Right cardiac atrium (tissue), 5 donors: ENCODE data around the gene RNF39. TPM values are rescaled to one million over a fixed set of nuclear protein-coding genes. Genes with fewer than 3 reads are reported as not detected.

ENCODE experiments used
- ATAC-seq, 2 donors: fragments of 200-7000 bp; cut with Tn5 transposase; one replicate each; pipeline versions ENCODE4 v1.8.0 to v1.9.1; 2020; ENCODE audit warnings: moderate library complexity in 2 of 2, mild to moderate bottlenecking in 1 of 2
- DNase-seq, 3 donors: peaks; one replicate each; pipeline ENCODE4 v3.0.0-alpha.2; 2020
- H3K27ac ChIP-seq: one replicate; pipeline ENCODE4 v1.5.1; 2013; ENCODE audit warnings: mild to moderate bottlenecking, low read length, control low read depth, moderate library complexity
- H3K27me3 ChIP-seq: one replicate; pipeline ENCODE4 v1.6.1; 2013; ENCODE audit not compliant: control insufficient read depth, insufficient read depth
- H3K4me1 ChIP-seq: one replicate; pipeline ENCODE4 v1.6.1; 2013; ENCODE audit warnings: low read length; ENCODE audit not compliant: control insufficient read depth, insufficient read depth
- H3K4me3 ChIP-seq: one replicate; pipeline ENCODE4 v1.5.1; 2013; ENCODE audit warnings: low read length, control low read depth
- H3K9me3 ChIP-seq: one replicate; pipeline ENCODE4 v1.6.1; 2013; ENCODE audit warnings: low read length; ENCODE audit not compliant: control insufficient read depth
- WGBS: extraction: QIAGEN DNeasy Blood & Tissue Kit; methylation state at CpG from one replicate; pipeline ENCODE4 v1.1.7; 2013; 5-methylcytosine and 5-hydroxymethylcytosine counted together
- intact Hi-C, 4 donors: fragments of 100-400 bp; cut with DNase I; formaldehyde crosslinking; loops; one replicate each; pipeline versions ENCODE4 v1.11.0 to v1.14.0; 2022 to 2023
- polyA plus RNA-seq: library from polyadenylated mRNA; stranded (reverse); fragments of 200-250 nt; gene quantifications from one replicate; pipeline ENCODE4 v1.2.3, GENCODE V29; 2013
- total RNA-seq, 4 donors: library from RNA; stranded (reverse); fragmentation: NEBNext Ultra II Directional; extraction: Animal tissue kit (Norgen Biotek cat#: 25700); gene quantifications; one replicate each; pipeline ENCODE4 v1.2.1, GENCODE V29; 2021
- donor health status: healthy with polysubstance abuse.
- donor health status: DM: no; HTN: yes; CAD: no.
- donor health status: DM: no; HTN: no; CAD: no.
- donor health status: DM: no; HTN: yes; CAD: no; lungs with severe emphysema.
- donor health status: DM: yes; HTN: yes; CAD: no.

RNF39 gene
- total and polyA plus RNA-seq, 5 donors: not detected

DNA sequence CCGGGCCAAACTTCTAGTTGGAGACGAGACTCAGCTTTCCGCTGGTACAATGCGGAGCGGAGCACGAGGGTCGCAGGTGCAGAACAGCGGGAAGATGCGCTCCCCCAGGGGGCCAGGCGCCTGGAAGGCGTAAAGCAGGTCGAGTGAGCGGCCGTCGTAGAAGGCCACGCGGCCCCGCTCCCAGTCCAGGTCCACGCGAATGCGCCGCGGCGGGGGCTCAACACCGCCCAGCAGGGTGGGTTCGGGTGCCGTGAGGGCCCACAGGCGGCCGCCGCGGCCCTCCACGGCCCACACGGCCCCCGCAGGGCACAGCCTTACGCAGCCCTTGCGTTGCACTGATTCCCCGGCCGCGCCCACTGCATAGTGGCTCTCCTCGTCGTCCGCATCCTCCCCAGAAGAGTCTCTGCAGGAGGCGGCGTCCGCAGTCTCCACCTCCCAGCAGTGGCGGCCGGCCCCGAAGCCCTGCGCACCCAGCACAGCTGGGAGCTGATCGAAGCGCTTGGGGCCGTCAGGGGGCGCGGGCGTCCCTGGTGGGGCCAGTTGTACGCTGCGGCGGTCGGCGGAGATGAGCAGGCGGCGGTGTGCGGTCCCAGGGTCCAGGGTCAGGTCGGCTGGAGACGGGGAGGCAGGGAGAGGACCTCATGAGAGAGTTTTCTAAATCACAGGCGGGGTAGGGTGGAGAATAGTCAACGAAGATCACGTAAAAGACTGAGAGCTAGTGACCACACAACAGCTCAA is 4.3 kb downstream of the RNF39 start:
- Histone ChIP-seq H3K27ac (no peak overlapping the region), H3K4me3 (peak overlapping the region; percentile 20), H3K27me3 (no peaks in the 10 kb centered on the region), H3K4me1 (no peaks in the 10 kb centered on the region), H3K9me3 (no peaks in the 10 kb centered on the region)
- DNase-seq (peak in 2 of 3 donors; percentile 66 to 73), ATAC-seq (no peak)
- intact Hi-C loops: no loop called here
- WGBS: 14% methylated on average over 68 of the region's 68 CpGs

DNA sequence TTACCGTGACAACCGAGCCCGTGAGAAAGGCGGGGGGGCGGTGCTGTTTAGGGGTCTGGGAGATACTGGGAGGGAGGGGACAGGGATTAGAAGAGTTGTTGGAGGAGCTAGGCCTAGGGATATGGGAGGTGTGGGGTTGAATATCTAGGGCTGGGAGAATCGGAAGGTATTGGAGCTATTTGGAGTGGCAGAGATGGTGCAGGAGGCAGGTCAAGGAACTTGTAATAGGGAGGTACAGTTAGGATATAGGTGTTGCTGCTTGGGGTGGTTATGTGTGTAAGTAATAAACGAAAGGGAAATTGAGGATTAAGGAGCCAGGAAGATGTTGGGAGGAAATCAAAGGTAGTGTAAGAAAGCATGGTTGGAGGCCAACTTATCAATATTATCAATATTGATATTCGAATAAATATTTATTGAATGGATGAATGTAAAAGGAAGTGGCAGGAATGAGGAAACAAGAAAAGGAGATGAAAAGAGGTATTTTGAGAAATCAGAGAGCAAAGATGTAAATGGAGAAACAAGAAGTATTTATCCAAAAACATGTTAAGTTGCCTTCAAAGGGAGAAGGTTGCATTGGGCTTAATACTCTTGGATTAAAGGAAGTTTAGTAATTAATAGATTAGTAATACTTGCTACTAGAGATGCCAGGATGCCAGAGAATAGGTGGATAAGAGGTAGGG is 8.0 kb downstream of the RNF39 start:
- Histone ChIP-seq H3K9me3 (no peaks in the 10 kb centered on the region), H3K4me1 (peaks cover 3% of the 10 kb centered on the region), H3K27me3 (no peaks in the 10 kb centered on the region), H3K4me3 (peak overlapping the region; percentile 85), H3K27ac (peak overlapping the region; percentile 51)
- whole genome bisulfite sequencing: 13% methylated on average over 8 of the region's 8 CpGs
- no peak for ATAC-seq
- intact Hi-C loops: loop anchor here in 1 of 4 donors (5.0 kb wide), 1 partner anchor 35 kb away; no protein-coding TSS in a partner anchor
- DNase-seq: peak in 1 of 3 donors; percentile 84

DNA sequence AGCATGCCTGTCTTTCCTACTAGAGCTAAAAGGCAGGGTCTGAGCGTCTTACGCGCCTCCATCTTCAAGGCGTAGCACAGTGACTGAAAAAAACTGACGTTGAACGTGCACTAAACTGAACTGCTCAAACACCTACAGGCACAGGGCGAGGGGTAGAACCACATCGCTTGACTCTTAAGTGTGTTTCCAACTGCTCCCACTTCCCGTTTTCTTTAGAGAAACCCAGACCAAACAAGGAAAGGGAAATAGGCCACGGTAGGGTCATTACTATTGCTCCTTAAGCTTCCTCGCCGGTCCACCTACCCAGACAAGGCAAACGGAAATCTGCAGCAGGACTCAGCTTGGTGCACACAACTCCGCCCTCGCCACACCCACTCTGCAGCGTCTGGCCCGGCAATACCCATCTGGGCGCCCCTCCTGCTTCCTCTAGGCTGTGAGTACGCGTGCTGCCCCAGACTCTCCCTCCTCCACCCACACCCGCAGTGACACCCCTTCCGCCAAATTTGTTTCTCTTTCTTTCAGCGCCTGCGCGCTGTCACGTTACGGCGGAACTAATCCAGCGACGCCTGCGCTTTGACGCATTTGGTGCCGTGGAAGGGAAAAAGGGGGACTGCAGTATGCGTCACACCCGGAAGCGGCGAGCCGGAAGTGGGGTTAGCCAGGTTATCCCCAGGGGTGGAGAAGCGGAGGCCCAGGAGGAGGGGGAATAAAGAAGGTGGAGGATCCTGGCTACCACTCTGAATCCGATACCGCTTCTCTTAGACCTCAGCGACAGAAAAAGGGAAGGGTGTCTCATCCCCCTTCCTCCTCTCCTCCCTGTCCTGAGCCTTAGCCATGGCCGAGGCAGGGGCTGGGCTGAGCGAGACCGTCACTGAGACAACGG is 8.8 kb downstream of the RNF39 start, which contains the start of gene PPP1R11:
PPP1R11 (plus strand) TSS at position 622 of the 883 bp plus-strand sequence; CDS start at position 835, 213 bp downstream.
- H3K4me1 ChIP-seq: peaks cover 7% of the 10 kb centered on the region
- peak within 1 kb of the TSS; percentile 85 for H3K4me3 ChIP-seq
- no peaks in the 10 kb centered on the region for H3K27me3 ChIP-seq
- DNase-seq: peak; percentile 98 to 99 (median 99)
- H3K27ac ChIP-seq: peak within 1 kb of the TSS; percentile 79
- peak; percentile 99 for ATAC-seq
- H3K9me3 ChIP-seq: no peaks in the 10 kb centered on the region
- intact Hi-C loops: loop anchor here in 1 of 4 donors (5.0 kb wide), 1 partner anchor 35 kb away; no protein-coding TSS in a partner anchor
- under 1% methylated on average over 46 of the region's 46 CpGs for WGBS

GRCh38 chr6:30066082-30066481 is 9.5 kb downstream of the RNF39 start:
- no peaks in the 10 kb centered on the region for H3K9me3 ChIP-seq
- intact Hi-C loops: loop anchor here in 1 of 4 donors (5.0 kb wide), 1 partner anchor 36 kb away; no protein-coding TSS in a partner anchor
- 13% methylated on average over 4 of the region's 4 CpGs for WGBS
- peak overlapping the region; percentile 71 for H3K4me3 ChIP-seq
- peak overlapping the region; percentile 79 for H3K27ac ChIP-seq
- peaks cover 9% of the 10 kb centered on the region for H3K4me1 ChIP-seq
- no peak for ATAC-seq
- no peak for DNase-seq
- no peaks in the 10 kb centered on the region for H3K27me3 ChIP-seq

GRCh38 chr6:30063315-30063714 is 12.3 kb downstream of the RNF39 start:
- ATAC-seq (no peak), DNase-seq (no peak)
- 65% methylated on average over 2 of the region's 2 CpGs for WGBS
- no peak overlapping the region for H3K27ac ChIP-seq
- no peaks in the 10 kb centered on the region for H3K27me3 ChIP-seq
- peaks cover 9% of the 10 kb centered on the region for H3K4me1 ChIP-seq
- H3K4me3 ChIP-seq: no peak overlapping the region
- intact Hi-C loops: no loop called here
- no peaks in the 10 kb centered on the region for H3K9me3 ChIP-seq

DNA sequence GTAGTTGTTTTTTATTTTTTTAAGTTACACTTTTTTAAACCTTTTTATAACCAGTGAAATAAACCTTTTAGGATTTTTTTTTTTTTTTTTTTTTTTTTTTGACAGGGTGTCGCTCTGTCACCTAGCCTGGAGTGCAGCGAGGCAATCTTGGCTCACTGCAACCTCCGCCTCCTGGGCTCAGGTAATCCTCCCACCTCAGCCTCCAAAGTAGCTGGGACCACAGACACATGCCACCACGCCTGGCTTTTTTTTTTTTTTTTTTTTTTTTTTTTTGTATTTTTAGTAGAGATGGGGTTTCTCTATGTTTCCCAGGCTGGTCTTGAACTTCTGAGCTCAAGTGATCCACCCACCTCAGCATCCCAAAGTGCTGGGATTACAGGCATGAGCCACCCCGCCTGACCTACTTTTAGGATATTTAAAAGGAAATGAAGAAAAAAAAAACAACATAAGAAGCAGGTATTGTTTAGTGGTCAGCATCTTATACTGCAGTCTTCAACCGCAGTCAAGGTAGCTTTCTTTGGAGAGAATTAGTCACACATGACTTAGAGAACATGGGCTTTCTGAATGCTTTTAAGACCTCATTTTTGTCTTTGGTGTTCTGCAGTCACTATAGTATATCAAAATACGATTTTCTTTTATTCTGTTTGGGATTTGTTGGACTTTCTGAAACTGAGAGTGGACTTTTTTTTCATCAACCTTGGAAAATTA is 12.9 kb downstream of the RNF39 start:
- Histone ChIP-seq H3K4me1 (peaks cover 9% of the 10 kb centered on the region), H3K27ac (no peak overlapping the region), H3K27me3 (no peaks in the 10 kb centered on the region), H3K9me3 (no peaks in the 10 kb centered on the region), H3K4me3 (no peak overlapping the region)
- ATAC-seq (no peak), DNase-seq (no peak)
- intact Hi-C loops: no loop called here
- 91% methylated on average over 7 of the region's 7 CpGs for WGBS

GRCh38 chr6:30061858-30062458 is 13.6 kb downstream of the RNF39 start:
- Histone ChIP-seq H3K4me3 (peak overlapping the region; percentile 77), H3K4me1 (peaks cover 9% of the 10 kb centered on the region), H3K9me3 (no peaks in the 10 kb centered on the region), H3K27me3 (no peaks in the 10 kb centered on the region), H3K27ac (peak overlapping the region; percentile 88)
- WGBS: 55% methylated on average over 13 of the region's 13 CpGs
- ATAC-seq (no peak), DNase-seq (peak in 1 of 3 donors; percentile 25)
- intact Hi-C loops: no loop called here

GRCh38 chr6:30061092-30061857 is 14.3 kb downstream of the RNF39 start, which contains the start of gene POLR1H:
TSS of gene POLR1H (plus strand) at chr6:30061265. CDS start at chr6:30061525, 260 bp downstream.
- no peaks in the 10 kb centered on the region for H3K9me3 ChIP-seq
- intact Hi-C loops: no loop called here
- peak; percentile 94 to 97 (median 96) for DNase-seq
- peak within 1 kb of the TSS; percentile 88 for H3K27ac ChIP-seq
- H3K27me3 ChIP-seq: no peaks in the 10 kb centered on the region
- peak; percentile 99 for ATAC-seq
- whole genome bisulfite sequencing: under 1% methylated on average over 48 of the region's 48 CpGs
- H3K4me3 ChIP-seq: peak within 1 kb of the TSS; percentile 77
- H3K4me1 ChIP-seq: peaks cover 9% of the 10 kb centered on the region

- intact Hi-C loops: no loop called here
- WGBS: under 1% methylated on average over 24 of the region's 24 CpGs
Measured at GRCh38 chr6:30060606-30061091, 14.9 kb downstream of the RNF39 start.

More at GRCh38 chr6:30060606-30061091, 14.9 kb downstream of the RNF39 start:
- H3K4me1 ChIP-seq: peaks cover 6% of the 10 kb centered on the region
- peak overlapping the region; percentile 79 for H3K27ac ChIP-seq
- DNase-seq: peak in 2 of 3 donors; percentile 53 to 57
- H3K4me3 ChIP-seq: peak overlapping the region; percentile 77
- ATAC-seq: peak; percentile 4 to 40
- H3K9me3 ChIP-seq: no peaks in the 10 kb centered on the region
- H3K27me3 ChIP-seq: no peaks in the 10 kb centered on the region
